Neural crest cell (in vitro differentiated cells): ENCODE data around the gene KRTAP9-7. TPM values are rescaled to one million over a fixed set of nuclear protein-coding genes. Genes with fewer than 3 reads are reported as not detected.
A peak's percentile ranks its signal among the peaks of the same experiment; 100 is the strongest.

ENCODE experiments used
- DNase-seq: peaks from one replicate; pipeline ENCODE4 v3.0.0; 2021; ENCODE audit warnings: low read depth, mixed read lengths, low spot score
- H3K27ac Mint-ChIP-seq: one replicate; pipeline ENCODE4 v1.8.0; 2021; ENCODE audit warnings: mild to moderate bottlenecking, mixed read lengths; ENCODE audit not compliant: unreplicated experiment
- H3K27me3 Mint-ChIP-seq: 2 replicates; pipeline ENCODE4 v1.8.0; 2021; ENCODE audit warnings: low read depth, mild to moderate bottlenecking, mixed read lengths
- H3K36me3 Mint-ChIP-seq: 2 replicates; pipeline ENCODE4 v1.8.0; 2021; ENCODE audit warnings: low read depth, mild to moderate bottlenecking, mixed read lengths
- H3K4me1 Mint-ChIP-seq: 2 replicates; pipeline ENCODE4 v1.8.0; 2021; ENCODE audit warnings: mixed read lengths
- H3K4me3 Mint-ChIP-seq: one replicate; pipeline ENCODE4 v1.8.0; 2021; ENCODE audit warnings: mild to moderate bottlenecking, mixed read lengths
- H3K9me3 Mint-ChIP-seq: 2 replicates; pipeline ENCODE4 v1.8.0; 2021; ENCODE audit warnings: mixed read lengths
- CTCF ChIP-seq: fragments of 200-600 bp; sonication (generic); conservative IDR thresholded peaks from 2 replicates; pipeline ENCODE4 v1.5.0; 2021; ENCODE audit warnings: antibody characterized with exemption, mild to moderate bottlenecking
- total RNA-seq: library from RNA; stranded (reverse); gene quantifications from 2 replicates; pipeline ENCODE4 v1.2.1, GENCODE V29; 2021

KRTAP9-7 gene
- total RNA-seq, 1 donor from 2014 or later, result not detected

GRCh38 chr17:41278176-41278955 lies 2.9 kb downstream of the KRTAP9-7 start:
- DNase-seq, result no peak
- Mint-ChIP-seq H3K4me3 (no peak overlapping the region), H3K4me1 (no peaks in the 10 kb centered on the region), H3K27ac (no peak overlapping the region), H3K9me3 (no peaks in the 10 kb centered on the region), H3K27me3 (peaks cover 53% of the 10 kb centered on the region), H3K36me3 (no peaks in the 10 kb centered on the region)
- no peak for TF ChIP-seq CTCF

- H3K4me3 Mint-ChIP-seq, result no peak overlapping the region
- H3K36me3 Mint-ChIP-seq, result no peaks in the 10 kb centered on the region
- no peak for TF ChIP-seq CTCF
- H3K27me3 Mint-ChIP-seq, result peaks cover 28% of the 10 kb centered on the region
- no peaks in the 10 kb centered on the region for H3K9me3 Mint-ChIP-seq
- no peak overlapping the region for H3K27ac Mint-ChIP-seq
- no peak for DNase-seq
- no peaks in the 10 kb centered on the region for H3K4me1 Mint-ChIP-seq
Measured at GRCh38 chr17:41284043-41284442, 8.5 kb downstream of the KRTAP9-7 start.

GRCh38 chr17:41284546-41284945 lies 9.0 kb downstream of the KRTAP9-7 start:
- Mint-ChIP-seq H3K27ac (no peak overlapping the region), H3K4me1 (no peaks in the 10 kb centered on the region), H3K36me3 (no peaks in the 10 kb centered on the region), H3K9me3 (no peaks in the 10 kb centered on the region), H3K4me3 (no peak overlapping the region), H3K27me3 (peaks cover 23% of the 10 kb centered on the region)
- no peak for TF ChIP-seq CTCF
- DNase-seq, result no peak

- peaks cover 10% of the 10 kb centered on the region for H3K27me3 Mint-ChIP-seq
- no peak for TF ChIP-seq CTCF
Measured at GRCh38 chr17:41287050-41287449, 11.6 kb downstream of the KRTAP9-7 start.

GRCh38 chr17:41294016-41294415 lies 18.5 kb downstream of the KRTAP9-7 start:
- TF ChIP-seq CTCF, result no peak
- Mint-ChIP-seq H3K9me3 (no peaks in the 10 kb centered on the region), H3K27ac (peak overlapping the region; percentile 9), H3K27me3 (no peaks in the 10 kb centered on the region), H3K4me1 (no peaks in the 10 kb centered on the region), H3K36me3 (no peaks in the 10 kb centered on the region), H3K4me3 (no peak overlapping the region)
- DNase-seq, result no peak

More at GRCh38 chr17:41287050-41287449, 11.6 kb downstream of the KRTAP9-7 start:
- DNase-seq, result no peak
- no peaks in the 10 kb centered on the region for H3K36me3 Mint-ChIP-seq
- no peaks in the 10 kb centered on the region for H3K9me3 Mint-ChIP-seq
- no peak overlapping the region for H3K27ac Mint-ChIP-seq
- no peak overlapping the region for H3K4me3 Mint-ChIP-seq
- no peaks in the 10 kb centered on the region for H3K4me1 Mint-ChIP-seq
